GM21447 (cell line): Measurements from ENCODE around the gene LAMC1.
A peak's percentile ranks its signal among the peaks of the same experiment; 100 is the strongest.
"Not testable (repeated sequence)": the region's sequence is repeated elsewhere in the genome, so short reads cannot be mapped to it uniquely, and the experiment has no call there.

ENCODE experiments used
- ATAC-seq: cut with Tn5 transposase; IDR thresholded peaks from one replicate; pipeline ENCODE4 v1.9.1; 2021; ENCODE audit not compliant: unreplicated experiment

The LAMC1 gene

GRCh38 chr1:183143576-183144315 is 120.5 kb downstream of the LAMC1 start:
- ATAC-seq: no peak

DNA sequence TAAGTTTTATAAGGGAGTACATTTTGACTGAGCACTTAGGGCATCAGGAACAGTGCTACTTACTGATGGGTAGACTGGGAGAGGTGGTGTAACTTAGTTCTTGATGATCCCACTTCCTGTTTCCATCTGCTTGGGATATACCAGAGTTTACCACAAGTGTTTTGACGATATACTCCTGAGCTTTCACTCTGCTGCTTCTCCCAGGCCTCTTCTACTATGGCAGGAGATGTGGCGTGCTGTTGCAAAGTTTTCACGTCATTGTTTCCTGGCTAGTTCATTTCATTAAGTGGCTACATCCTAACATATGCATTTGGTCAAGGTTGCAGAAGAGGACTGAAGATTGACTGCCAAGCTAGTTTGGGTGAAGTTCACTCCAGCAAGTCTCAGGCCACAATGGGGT is 121.5 kb downstream of the LAMC1 start:
- ATAC-seq: no peak

- ATAC-seq: no peak
These were observed 124.5 kb downstream of the LAMC1 start for GRCh38 chr1:183147735-183148134.

- ATAC-seq: no peak
These were observed 125.4 kb downstream of the LAMC1 start for GRCh38 chr1:183148599-183148998.

- no peak for ATAC-seq
These were observed 126.1 kb downstream of the LAMC1 start for GRCh38 chr1:183149273-183149672.

- not testable (repeated sequence) for ATAC-seq
These were observed 126.8 kb downstream of the LAMC1 start for GRCh38 chr1:183150032-183150431.

DNA sequence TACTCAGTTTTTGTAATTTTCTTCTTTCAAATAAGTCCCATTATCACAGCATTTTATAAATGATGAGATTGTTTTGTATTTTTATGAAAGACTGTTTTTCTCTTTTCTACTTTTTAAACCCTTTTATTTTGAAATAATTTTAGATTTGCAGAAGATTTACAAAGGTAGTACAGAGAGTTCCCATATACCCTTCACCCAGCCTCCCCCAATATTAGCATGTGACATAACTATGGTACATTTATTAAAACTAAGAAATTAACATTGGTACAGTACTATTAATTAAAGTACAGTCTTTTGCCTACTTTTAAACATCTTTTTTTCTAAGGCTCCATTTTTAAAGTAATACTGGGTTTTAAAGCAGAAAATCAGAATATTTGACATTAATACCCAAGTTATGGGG is 127.2 kb downstream of the LAMC1 start:
- no peak for ATAC-seq

- no peak for ATAC-seq
These were observed 129.0 kb downstream of the LAMC1 start for GRCh38 chr1:183152180-183152579.

DNA sequence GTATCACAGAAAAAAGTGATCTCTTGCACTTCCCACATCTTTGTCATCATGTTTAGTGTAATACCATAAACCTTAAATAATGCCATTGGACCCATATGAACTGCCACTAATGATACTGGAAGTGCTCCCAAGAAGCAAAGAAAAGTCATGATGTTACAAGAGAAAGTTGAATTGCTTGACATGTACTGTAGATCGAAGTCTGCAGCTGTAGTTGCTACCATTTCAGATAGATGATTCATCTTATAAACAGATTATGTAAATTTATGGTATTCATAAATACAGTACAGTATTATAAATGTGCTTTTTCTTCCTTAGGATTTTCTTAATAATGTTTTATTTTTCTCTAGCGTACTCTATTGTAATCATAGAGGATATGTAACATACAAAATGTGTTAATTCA is 132.7 kb downstream of the LAMC1 start:
- ATAC-seq: no peak

- ATAC-seq: no peak
These were observed 136.7 kb downstream of the LAMC1 start for GRCh38 chr1:183159960-183160359.

- ATAC-seq: no peak
These were observed 138.2 kb downstream of the LAMC1 start for GRCh38 chr1:183161391-183161790.

GRCh38 chr1:183163316-183163715 is 140.1 kb downstream of the LAMC1 start:
- no peak for ATAC-seq

- no peak for ATAC-seq
These were observed 141.1 kb downstream of the LAMC1 start for GRCh38 chr1:183164340-183164739.

DNA sequence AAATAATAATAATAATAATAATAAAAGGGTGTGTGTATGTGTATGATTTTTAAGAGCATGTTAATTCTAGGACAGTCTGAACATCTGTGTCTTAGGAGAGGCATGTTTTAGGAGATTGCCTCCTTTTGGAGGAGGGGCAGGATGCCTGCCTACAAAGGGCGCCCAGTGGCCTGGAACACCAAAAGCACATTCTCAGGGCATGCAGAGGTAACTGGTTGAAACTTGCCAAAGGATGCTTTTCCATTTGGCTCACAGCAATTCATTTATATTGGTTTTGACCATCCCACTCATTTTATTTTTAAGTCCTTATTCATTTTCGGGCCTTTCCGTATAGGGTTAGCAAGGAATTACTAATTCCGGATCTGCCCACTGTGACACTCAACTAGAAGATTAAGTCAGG is 141.7 kb downstream of the LAMC1 start:
- no peak for ATAC-seq

DNA sequence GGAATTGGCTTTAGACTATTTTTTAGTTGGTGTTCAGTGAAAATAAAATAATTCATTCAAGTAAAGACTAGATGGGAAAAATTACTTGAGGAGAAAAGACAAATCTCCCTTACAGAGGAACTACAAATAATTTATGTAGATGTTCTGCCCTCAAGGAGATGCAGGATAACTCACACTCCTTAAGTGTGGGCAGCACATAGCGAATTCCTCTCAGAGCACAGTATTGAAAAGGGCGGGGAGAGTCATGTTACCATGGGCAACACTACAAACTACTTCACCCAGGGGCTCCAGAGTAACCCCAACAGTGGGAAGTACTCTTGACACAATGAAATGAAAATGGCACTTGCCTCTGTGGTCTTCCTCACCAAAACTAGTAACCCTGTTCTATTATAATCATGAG is 142.2 kb downstream of the LAMC1 start:
- no peak for ATAC-seq

DNA sequence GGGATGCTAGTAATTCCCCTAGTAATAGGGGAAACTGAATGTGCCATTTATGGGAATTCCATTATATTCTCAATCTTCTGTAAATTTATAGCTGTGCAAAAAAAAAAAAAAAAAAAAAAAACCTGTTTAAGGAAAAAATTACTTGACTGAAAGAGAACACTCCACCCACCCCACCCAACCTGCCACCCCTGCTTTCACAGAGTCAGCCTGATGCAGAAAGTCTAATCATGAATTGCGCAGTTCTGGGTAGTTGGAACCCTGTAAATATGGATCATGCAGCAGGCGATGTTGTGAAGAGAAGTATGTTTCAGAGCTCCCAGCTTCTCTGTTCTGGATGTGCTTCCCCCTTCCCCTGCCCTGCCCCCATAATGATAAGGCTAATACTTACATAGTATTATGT is 143.2 kb downstream of the LAMC1 start:
- no peak for ATAC-seq

DNA sequence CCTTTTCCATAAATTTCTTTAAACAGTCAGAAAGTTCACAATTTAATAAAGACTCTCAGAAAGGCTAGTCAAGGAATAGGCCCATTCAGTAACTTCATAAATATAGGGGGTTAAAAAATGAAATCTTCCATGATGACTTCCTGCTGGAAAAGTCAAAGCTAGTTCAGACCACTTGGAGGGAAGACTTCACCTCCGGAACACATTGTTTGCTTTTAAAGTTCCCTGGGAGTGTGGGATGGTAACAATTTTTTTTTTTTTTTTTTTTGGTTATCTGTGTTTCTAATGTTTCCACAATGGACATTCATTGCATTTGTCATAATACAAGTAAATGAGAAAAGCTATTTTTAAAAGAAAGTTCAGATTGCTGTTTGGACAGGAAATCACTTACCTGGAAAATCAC is 144.5 kb downstream of the LAMC1 start:
- ATAC-seq: no peak

DNA sequence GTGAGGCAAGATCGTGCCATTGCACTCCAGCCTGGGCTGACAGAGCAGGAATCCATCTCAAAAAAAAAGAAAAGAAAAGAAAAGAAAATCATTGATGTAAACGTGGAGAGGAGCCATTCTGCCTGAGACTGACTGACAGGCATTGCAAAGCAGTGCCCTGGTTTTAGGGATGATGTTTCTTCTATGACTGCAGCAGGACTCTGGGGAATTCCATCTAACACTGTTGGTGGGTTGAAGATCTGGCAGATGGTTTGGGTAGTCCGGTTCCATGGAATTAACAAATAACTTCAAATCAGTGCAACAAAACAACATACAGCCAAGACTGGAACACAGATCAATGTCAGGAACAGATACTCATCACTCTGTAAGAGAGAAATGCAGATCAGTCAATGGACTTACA is 145.1 kb downstream of the LAMC1 start:
- no peak for ATAC-seq

DNA sequence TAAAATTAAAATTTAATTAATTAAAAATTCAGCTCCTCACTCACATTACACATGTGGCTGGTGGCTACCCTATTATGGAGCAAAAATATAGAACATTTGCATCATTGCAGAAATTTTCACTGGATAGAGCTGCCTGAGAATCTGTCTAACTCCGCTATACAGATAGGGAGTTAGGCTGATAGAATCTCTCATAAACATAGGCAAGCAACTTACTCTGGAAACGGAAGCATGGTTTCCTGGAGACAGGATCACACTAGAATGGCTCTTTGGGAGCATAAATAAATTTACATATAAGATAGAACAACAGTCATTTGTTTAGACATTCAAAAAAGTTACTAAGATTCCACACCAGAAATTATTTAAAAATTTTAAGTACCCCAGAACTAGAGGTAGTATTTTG is 150.6 kb downstream of the LAMC1 start:
- ATAC-seq: no peak

DNA sequence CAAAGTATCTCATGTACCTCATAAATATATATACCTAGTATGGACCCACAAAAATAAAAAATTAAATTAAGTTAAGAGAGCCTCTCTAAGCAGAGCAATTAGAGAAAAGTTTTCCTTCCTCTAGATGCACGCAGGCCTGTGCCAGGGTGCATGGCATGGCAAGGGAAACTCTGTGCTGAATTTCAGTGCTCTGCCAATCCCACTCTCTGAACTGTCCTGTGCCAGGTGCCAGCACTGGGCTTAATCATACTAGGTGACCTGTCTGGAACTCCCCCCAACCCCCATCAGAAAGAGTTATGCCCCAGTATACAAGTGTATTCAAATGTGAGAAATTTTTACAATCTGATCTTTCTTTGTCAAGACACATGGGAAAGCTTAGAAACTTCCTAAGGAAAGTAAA is 152.4 kb downstream of the LAMC1 start:
- no peak for ATAC-seq

DNA sequence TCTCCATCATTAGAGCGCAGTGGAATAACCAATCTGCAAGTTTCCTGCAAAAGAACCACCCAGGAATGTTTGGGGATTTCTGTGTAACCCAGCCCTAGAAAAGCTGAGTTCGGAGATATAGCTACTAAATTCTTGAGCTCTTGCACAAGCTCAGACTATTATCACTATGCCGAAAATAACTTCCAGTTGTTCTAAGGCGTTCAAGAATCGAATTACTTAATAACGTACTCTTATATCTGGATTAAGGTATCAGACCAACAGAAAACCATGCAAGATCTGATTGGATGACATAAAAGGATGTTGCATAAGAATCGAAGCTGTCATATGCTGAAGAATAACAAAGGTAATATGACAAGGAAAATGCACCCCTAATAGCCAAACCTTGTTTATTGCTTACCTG is 155.3 kb downstream of the LAMC1 start:
- no peak for ATAC-seq

DNA sequence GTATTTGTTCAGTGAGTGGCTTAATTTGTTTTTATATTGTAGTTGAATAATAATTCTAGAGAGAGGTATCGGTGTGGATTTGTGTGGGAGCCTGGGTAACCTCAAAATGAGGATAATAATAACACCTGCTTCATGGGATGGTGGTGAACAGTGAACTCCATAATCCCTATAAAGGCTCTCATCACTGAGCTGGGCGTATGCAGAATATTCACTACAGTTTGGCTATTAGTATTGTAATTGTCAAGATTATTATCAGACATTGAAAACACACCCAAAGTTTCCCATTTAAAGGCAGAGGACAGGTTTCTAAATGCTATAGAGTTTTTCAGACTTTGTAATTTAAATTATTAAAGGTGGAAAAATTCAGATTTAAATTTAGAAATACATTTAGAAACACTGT is 155.8 kb downstream of the LAMC1 start:
- ATAC-seq: no peak

DNA sequence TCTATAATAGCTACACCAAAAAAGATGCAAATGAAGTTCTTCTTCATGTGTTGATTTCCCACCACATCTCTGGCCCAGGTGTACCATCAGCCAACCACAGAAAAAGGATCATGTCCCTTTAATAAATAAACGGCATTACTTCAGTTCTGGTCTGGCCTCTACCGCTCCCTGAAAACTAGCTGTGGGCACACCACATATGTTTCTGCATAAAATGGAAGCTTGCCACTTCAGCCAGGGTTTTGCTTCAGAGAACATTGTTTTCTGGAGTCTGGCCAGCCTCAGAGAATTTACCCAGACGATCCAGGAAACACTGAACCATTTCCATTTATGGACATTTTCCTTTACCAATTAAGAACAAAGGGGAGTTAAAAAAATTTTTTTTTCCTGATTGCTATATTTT is 157.0 kb downstream of the LAMC1 start:
- ATAC-seq: peak; percentile 36
